Measurements from ENCODE around the gene HDAC10.

- TF ChIP-seq POLR2A (IDR thresholded peaks at IDR 0.05; ENCODE audit: low read depth) (no peak), CTCF (IDR thresholded peaks at IDR 0.05) (no peak), EP300 (IDR thresholded peaks at IDR 0.05) (no peak)
Observed at GRCh38 chr22:50208939-50209892, 41.8 kb downstream of the HDAC10 start.
